GM23338 (cell line): ENCODE measurements around the gene OR8D2. TPM values are rescaled to one million over a fixed set of nuclear protein-coding genes. Genes with fewer than 3 reads are reported as not detected.

ENCODE experiments used
- ATAC-seq: fragments of 200-7000 bp; cut with Tn5 transposase; 3 replicates; pipeline ENCODE4 v1.9.1; 2020
- DNase-seq: peaks from one replicate; pipeline ENCODE4 v3.0.0-alpha.2; 2015; ENCODE audit warnings: low spot score
- H2AFZ ChIP-seq: fragments of 200-600 bp; sonication (generic); 2 replicates; pipeline ENCODE4 v1.8.0; 2016; ENCODE audit warnings: antibody characterized with exemption, mild to moderate bottlenecking, moderate library complexity
- H3F3A ChIP-seq: fragments of 200-600 bp; sonication (generic); replicated peaks from 2 replicates; pipeline ENCODE4 v1.8.0; 2017; ENCODE audit warnings: antibody characterized with exemption, mixed run types, low read depth
- H3K27ac ChIP-seq: fragments of 200-600 bp; sonication (generic); 2 replicates; pipeline ENCODE4 v1.6.1; 2016; ENCODE audit warnings: low read depth
- H3K27me3 ChIP-seq: fragments of 200-600 bp; sonication (generic); 2 replicates; pipeline ENCODE4 v1.8.0; 2016; ENCODE audit warnings: mild to moderate bottlenecking, mixed run types, moderate library complexity; ENCODE audit not compliant: insufficient read depth
- H3K36me3 ChIP-seq: fragments of 200-600 bp; sonication (generic); 2 replicates; pipeline ENCODE4 v1.8.0; 2016; ENCODE audit warnings: mild to moderate bottlenecking; ENCODE audit not compliant: insufficient read depth
- H3K4me1 ChIP-seq: fragments of 200-600 bp; sonication (generic); 2 replicates; pipeline ENCODE4 v1.8.0; 2016; ENCODE audit warnings: mild to moderate bottlenecking, moderate library complexity; ENCODE audit not compliant: insufficient read depth
- H3K4me2 ChIP-seq: fragments of 200-600 bp; sonication (generic); 2 replicates; pipeline ENCODE4 v1.7.1; 2017; ENCODE audit warnings: mixed run types
- H3K4me3 ChIP-seq: fragments of 200-600 bp; sonication (generic); 2 replicates; pipeline ENCODE4 v1.6.1; 2016; ENCODE audit warnings: mixed run types
- H3K79me2 ChIP-seq: fragments of 200-600 bp; sonication (generic); replicated peaks from 2 replicates; pipeline ENCODE4 v1.8.0; 2017; ENCODE audit warnings: mild to moderate bottlenecking; ENCODE audit not compliant: insufficient read depth
- H3K9me2 ChIP-seq: fragments of 200-600 bp; sonication (generic); 2 replicates; pipeline ENCODE4 v1.8.0; 2017; ENCODE audit not compliant: insufficient read depth
- H4K20me1 ChIP-seq: fragments of 200-600 bp; sonication (generic); replicated peaks from 2 replicates; pipeline ENCODE4 v1.8.0; 2017; ENCODE audit warnings: mild to moderate bottlenecking; ENCODE audit not compliant: insufficient read depth
- H3K27ac Mint-ChIP-seq: 2 replicates; pipeline ENCODE4 v1.8.0; 2020; ENCODE audit warnings: inconsistent platforms, mild to moderate bottlenecking, moderate library complexity, mixed read lengths
- H3K27me3 Mint-ChIP-seq: 3 replicates; pipeline ENCODE4 v1.8.0; 2022; ENCODE audit warnings: low read depth, mild to moderate bottlenecking, moderate library complexity, mixed read lengths, inconsistent platforms; ENCODE audit not compliant: insufficient read depth, poor library complexity
- H3K36me3 Mint-ChIP-seq: 3 replicates; pipeline ENCODE4 v1.8.0; 2021; ENCODE audit warnings: low read depth, mild to moderate bottlenecking, inconsistent platforms, moderate library complexity, mixed read lengths
- H3K4me1 Mint-ChIP-seq: 3 replicates; pipeline ENCODE4 v1.8.0; 2020; ENCODE audit warnings: mild to moderate bottlenecking, inconsistent platforms, mixed read lengths
- H3K4me3 Mint-ChIP-seq: 3 replicates; pipeline ENCODE4 v1.8.0; 2021; ENCODE audit warnings: moderate library complexity, mild to moderate bottlenecking, inconsistent platforms, mixed read lengths
- H3K9me3 Mint-ChIP-seq: 3 replicates; pipeline ENCODE4 v1.8.0; 2020; ENCODE audit warnings: moderate library complexity, mild to moderate bottlenecking, inconsistent platforms, mixed read lengths
- CREB1 ChIP-seq: fragments of 250-450 bp; sonication (Bioruptor Pico); IDR thresholded peaks from 2 replicates; pipeline ENCODE4 v1.5.0; 2020; ENCODE audit warnings: low read depth, mild to moderate bottlenecking, moderate library complexity
- CTCF ChIP-seq, 2 experiments: fragments of 200-600 bp in 1 of 2; sonication (generic) in 1 of 2; conservative IDR thresholded peaks; 2 replicates each; pipeline versions ENCODE4 v1.5.1 to v1.6.1; 2016 to 2017; ENCODE audit warnings: antibody characterized with exemption in 2 of 2, low read depth in 2 of 2, mild to moderate bottlenecking in 2 of 2, moderate library complexity in 1 of 2
- EZH2phosphoT487 ChIP-seq: fragments of 200-600 bp; sonication (generic); IDR thresholded peaks from one replicate; pipeline ENCODE4 v1.8.1; 2018; ENCODE audit warnings: antibody characterized with exemption; ENCODE audit not compliant: unreplicated experiment
- NANOG ChIP-seq: IDR thresholded peaks from 2 replicates; pipeline ENCODE4 v1.6.1; 2016; ENCODE audit warnings: antibody characterized with exemption, borderline replicate concordance
- ZNF331 ChIP-seq: fragments of 250-450 bp; sonication (Bioruptor Pico); IDR thresholded peaks from 2 replicates; pipeline ENCODE4 v1.5.0; 2020; ENCODE audit warnings: low read depth, mild to moderate bottlenecking, moderate library complexity
- polyA plus RNA-seq: library from polyadenylated mRNA; unstranded; fragments of >200 nt; fragmentation: Nextera tagmentation; extraction: Ambion mirVana; gene quantifications from 2 replicates; pipeline ENCODE4 v1.2.1, GENCODE V29; 2016
- total RNA-seq: library from RNA; depleted of rRNA; stranded (reverse); fragments of >200 nt; shearing (Covaris generic); gene quantifications from 2 replicates; pipeline ENCODE4 v1.2.3, GENCODE V29; 2014
- TF ChIP-seq, protein P1 (sequence below): IDR thresholded peaks from 2 replicates; pipeline ENCODE4 v1.6.1; 2016; ENCODE audit warnings: antibody characterized with exemption
- TF ChIP-seq, protein P2 (sequence below): fragments of 250-450 bp; sonication (Bioruptor Pico); IDR thresholded peaks from 2 replicates; pipeline ENCODE4 v1.5.0; 2020; ENCODE audit warnings: mild to moderate bottlenecking, moderate library complexity

Gene OR8D2
- total and polyA plus RNA-seq, 2 experiments from 2014 or later = not detected

DNA sequence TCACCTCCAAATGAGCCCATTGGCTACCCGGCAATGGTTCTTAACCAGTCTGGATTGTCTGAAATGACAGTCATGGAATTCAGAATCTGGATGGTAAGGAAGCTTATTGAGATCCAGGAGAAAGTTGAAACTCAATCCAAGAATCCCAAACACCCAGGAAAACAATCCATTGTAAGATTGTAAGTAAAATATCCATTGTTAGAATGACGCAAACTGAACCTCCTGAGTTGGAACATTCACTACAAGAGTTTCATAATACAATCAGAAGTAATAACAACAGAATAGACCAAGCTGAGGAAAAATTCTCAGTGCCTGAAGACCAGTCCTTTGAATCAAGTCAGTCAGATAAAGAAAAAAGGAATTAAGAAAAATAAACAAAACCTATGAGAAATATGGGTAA, 41.7 kb downstream of the OR8D2 start (continued):
- no peak for TF ChIP-seq NANOG
- TF ChIP-seq ZNF331 (CRISPR knock-in tag) = no peak
- TF ChIP-seq, protein P1, sequence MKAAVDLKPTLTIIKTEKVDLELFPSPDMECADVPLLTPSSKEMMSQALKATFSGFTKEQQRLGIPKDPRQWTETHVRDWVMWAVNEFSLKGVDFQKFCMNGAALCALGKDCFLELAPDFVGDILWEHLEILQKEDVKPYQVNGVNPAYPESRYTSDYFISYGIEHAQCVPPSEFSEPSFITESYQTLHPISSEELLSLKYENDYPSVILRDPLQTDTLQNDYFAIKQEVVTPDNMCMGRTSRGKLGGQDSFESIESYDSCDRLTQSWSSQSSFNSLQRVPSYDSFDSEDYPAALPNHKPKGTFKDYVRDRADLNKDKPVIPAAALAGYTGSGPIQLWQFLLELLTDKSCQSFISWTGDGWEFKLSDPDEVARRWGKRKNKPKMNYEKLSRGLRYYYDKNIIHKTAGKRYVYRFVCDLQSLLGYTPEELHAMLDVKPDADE = no peak
- no peak for TF ChIP-seq CREB1 (CRISPR knock-in tag)
- TF ChIP-seq EZH2phosphoT487 = no peak

GRCh38 chr11:124277804-124278203, 42.2 kb downstream of the OR8D2 start:
- H3K4me1 ChIP-seq = peaks cover 19% of the 10 kb centered on the region
- H3K27ac Mint-ChIP-seq = no peak overlapping the region
- H4K20me1 ChIP-seq = no peaks in the 10 kb centered on the region
- H3K36me3 Mint-ChIP-seq = peaks cover 3% of the 10 kb centered on the region; the same call in 2 of the 3 replicates
- no peak overlapping the region for H3K4me3 Mint-ChIP-seq
- no peaks in the 10 kb centered on the region for H3K36me3 ChIP-seq
- H3K4me3 ChIP-seq = no peak overlapping the region
- H3K9me3 Mint-ChIP-seq = peaks cover 21% of the 10 kb centered on the region
- H3K27ac ChIP-seq = no peak overlapping the region
- H3F3A ChIP-seq = no peaks in the 10 kb centered on the region
- no peak overlapping the region for H3K4me2 ChIP-seq
- no peaks in the 10 kb centered on the region; the same call in none of the 2 replicates for H3K9me2 ChIP-seq
- TF ChIP-seq NANOG (no peak), CTCF (conservative IDR thresholded peaks at IDR 0.05; ENCODE audit: low read depth in 2 of 2) (peak; percentile 50 to 64)
- ATAC-seq (peak; percentile 84), DNase-seq (peak; percentile 47)
- H3K79me2 ChIP-seq = no peaks in the 10 kb centered on the region
- no peaks in the 10 kb centered on the region for H3K27me3 Mint-ChIP-seq
- peak overlapping the region; percentile 11 for H2AFZ ChIP-seq
- H3K4me1 Mint-ChIP-seq = peaks cover 10% of the 10 kb centered on the region
- H3K27me3 ChIP-seq = no peaks in the 10 kb centered on the region

DNA sequence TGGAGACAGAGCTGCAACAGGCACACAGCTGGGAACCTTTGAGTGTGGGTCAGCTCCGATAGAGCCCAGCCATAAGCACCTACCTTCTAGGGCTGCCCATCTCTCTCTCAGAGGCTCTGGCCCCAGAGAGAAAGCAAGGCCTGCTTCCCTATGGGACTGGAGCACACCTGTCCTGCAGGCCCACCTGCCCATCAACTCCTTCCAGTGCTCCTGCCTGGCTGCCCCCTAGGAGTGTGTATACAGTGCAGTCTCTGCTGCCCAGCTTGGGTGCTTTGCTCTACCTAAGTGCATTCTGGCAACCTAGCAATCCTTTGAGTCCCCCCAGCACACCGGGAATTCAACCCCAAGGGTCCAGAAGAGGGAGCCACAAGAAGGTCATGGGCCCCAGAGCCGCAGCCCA, 42.8 kb downstream of the OR8D2 start:
- Mint-ChIP-seq H3K27me3 (no peaks in the 10 kb centered on the region), H3K36me3 (no peaks in the 10 kb centered on the region; the same call in 2 of the 3 replicates), H3K9me3 (peaks cover 15% of the 10 kb centered on the region), H3K4me3 (no peak overlapping the region), H3K4me1 (peaks cover 10% of the 10 kb centered on the region), H3K27ac (no peak overlapping the region; the same call in 1 of the 2 replicates)
- Histone ChIP-seq H4K20me1 (no peaks in the 10 kb centered on the region), H3K27ac (no peak overlapping the region), H3K27me3 (no peaks in the 10 kb centered on the region), H3F3A (no peaks in the 10 kb centered on the region), H3K4me1 (peaks cover 22% of the 10 kb centered on the region), H3K79me2 (no peaks in the 10 kb centered on the region), H3K4me3 (no peak overlapping the region), H3K4me2 (no peak overlapping the region), H3K36me3 (no peaks in the 10 kb centered on the region), H3K9me2 (no peaks in the 10 kb centered on the region; the same call in none of the 2 replicates), H2AFZ (peak overlapping the region; percentile 11)
- ATAC-seq = peak; percentile 42
- DNase-seq = no peak
- TF ChIP-seq CTCF (conservative IDR thresholded peaks at IDR 0.05; ENCODE audit: low read depth in 2 of 2) = peak in 1 of 2 experiments; percentile 24; a peak in 2 of 4 replicates
- TF ChIP-seq, protein P2, sequence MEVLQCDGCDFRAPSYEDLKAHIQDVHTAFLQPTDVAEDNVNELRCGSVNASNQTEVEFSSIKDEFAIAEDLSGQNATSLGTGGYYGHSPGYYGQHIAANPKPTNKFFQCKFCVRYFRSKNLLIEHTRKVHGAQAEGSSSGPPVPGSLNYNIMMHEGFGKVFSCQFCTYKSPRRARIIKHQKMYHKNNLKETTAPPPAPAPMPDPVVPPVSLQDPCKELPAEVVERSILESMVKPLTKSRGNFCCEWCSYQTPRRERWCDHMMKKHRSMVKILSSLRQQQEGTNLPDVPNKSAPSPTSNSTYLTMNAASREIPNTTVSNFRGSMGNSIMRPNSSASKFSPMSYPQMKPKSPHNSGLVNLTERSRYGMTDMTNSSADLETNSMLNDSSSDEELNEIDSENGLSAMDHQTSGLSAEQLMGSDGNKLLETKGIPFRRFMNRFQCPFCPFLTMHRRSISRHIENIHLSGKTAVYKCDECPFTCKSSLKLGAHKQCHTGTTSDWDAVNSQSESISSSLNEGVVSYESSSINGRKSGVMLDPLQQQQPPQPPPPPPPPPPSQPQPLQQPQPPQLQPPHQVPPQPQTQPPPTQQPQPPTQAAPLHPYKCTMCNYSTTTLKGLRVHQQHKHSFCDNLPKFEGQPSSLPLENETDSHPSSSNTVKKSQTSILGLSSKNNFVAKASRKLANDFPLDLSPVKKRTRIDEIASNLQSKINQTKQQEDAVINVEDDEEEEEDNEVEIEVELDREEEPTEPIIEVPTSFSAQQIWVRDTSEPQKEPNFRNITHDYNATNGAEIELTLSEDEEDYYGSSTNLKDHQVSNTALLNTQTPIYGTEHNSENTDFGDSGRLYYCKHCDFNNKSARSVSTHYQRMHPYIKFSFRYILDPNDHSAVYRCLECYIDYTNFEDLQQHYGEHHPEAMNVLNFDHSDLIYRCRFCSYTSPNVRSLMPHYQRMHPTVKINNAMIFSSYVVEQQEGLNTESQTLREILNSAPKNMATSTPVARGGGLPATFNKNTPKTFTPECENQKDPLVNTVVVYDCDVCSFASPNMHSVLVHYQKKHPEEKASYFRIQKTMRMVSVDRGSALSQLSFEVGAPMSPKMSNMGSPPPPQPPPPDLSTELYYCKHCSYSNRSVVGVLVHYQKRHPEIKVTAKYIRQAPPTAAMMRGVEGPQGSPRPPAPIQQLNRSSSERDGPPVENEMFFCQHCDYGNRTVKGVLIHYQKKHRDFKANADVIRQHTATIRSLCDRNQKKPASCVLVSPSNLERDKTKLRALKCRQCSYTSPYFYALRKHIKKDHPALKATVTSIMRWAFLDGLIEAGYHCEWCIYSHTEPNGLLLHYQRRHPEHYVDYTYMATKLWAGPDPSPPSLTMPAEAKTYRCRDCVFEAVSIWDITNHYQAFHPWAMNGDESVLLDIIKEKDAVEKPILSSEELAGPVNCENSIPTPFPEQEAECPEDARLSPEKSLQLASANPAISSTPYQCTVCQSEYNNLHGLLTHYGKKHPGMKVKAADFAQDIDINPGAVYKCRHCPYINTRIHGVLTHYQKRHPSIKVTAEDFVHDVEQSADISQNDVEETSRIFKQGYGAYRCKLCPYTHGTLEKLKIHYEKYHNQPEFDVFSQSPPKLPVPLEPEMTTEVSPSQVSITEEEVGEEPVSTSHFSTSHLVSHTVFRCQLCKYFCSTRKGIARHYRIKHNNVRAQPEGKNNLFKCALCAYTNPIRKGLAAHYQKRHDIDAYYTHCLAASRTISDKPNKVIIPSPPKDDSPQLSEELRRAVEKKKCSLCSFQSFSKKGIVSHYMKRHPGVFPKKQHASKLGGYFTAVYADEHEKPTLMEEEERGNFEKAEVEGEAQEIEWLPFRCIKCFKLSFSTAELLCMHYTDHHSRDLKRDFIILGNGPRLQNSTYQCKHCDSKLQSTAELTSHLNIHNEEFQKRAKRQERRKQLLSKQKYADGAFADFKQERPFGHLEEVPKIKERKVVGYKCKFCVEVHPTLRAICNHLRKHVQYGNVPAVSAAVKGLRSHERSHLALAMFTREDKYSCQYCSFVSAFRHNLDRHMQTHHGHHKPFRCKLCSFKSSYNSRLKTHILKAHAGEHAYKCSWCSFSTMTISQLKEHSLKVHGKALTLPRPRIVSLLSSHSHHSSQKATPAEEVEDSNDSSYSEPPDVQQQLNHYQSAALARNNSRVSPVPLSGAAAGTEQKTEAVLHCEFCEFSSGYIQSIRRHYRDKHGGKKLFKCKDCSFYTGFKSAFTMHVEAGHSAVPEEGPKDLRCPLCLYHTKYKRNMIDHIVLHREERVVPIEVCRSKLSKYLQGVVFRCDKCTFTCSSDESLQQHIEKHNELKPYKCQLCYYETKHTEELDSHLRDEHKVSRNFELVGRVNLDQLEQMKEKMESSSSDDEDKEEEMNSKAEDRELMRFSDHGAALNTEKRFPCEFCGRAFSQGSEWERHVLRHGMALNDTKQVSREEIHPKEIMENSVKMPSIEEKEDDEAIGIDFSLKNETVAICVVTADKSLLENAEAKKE (CRISPR knock-in tag) = no peak
- no peak for TF ChIP-seq NANOG
